Peyer's patch (tissue), 4 donors: ENCODE results near the gene RFX3. TPM values are rescaled to one million over a fixed set of nuclear protein-coding genes. Genes with fewer than 3 reads are reported as not detected.

Experiments
- DNase-seq, 3 donors: peaks; one replicate each; pipeline ENCODE4 v3.0.0-alpha.2; 2017 to 2019
- H3K27ac ChIP-seq, 4 donors: fragments of 200-600 bp; sonication (generic); one replicate each; pipeline ENCODE4 v1.5.1; 2016 to 2019
- H3K27me3 ChIP-seq, 2 donors: fragments of 200-600 bp; sonication (generic); one replicate each; pipeline ENCODE4 v1.5.1; 2019
- H3K36me3 ChIP-seq, 3 donors: fragments of 200-600 bp; sonication (generic); one replicate each; pipeline ENCODE4 v1.5.1; 2016 to 2019
- H3K4me1 ChIP-seq, 4 donors: fragments of 200-600 bp; sonication (generic); one replicate each; pipeline ENCODE4 v1.5.1; 2016 to 2019
- H3K4me3 ChIP-seq, 4 donors: fragments of 200-600 bp; sonication (generic); 1 replicate in 3 of 4; 2 replicates in 1 of 4; pipeline ENCODE4 v1.5.1; 2016 to 2019; ENCODE audit warnings: mild to moderate bottlenecking in 1 of 4
- H3K9me3 ChIP-seq, 4 donors: fragments of 200-600 bp; sonication (generic); one replicate each; pipeline ENCODE4 v1.5.1; 2016 to 2019; ENCODE audit warnings: mild to moderate bottlenecking in 1 of 4
- CTCF ChIP-seq, 6 experiments: fragments of 450-650 bp in 4 of 6; fragments of 200-600 bp in 2 of 6; sonication (generic) in 1 of 6; IDR thresholded peaks; one replicate each; pipeline ENCODE4 v1.5.1; 2017 to 2019; ENCODE audit warnings: antibody characterized with exemption in 6 of 6, mild to moderate bottlenecking in 3 of 6, moderate library complexity in 1 of 6
- POLR2A ChIP-seq, 2 donors: fragments of 450-650 bp; IDR thresholded peaks; one replicate each; pipeline ENCODE4 v1.5.1; 2017; ENCODE audit warnings: antibody characterized with exemption in 2 of 2, mild to moderate bottlenecking in 2 of 2, moderate library complexity in 2 of 2
- total RNA-seq, 4 donors: library from RNA; depleted of rRNA; stranded (reverse); fragments of >200 nt; gene quantifications; one replicate each; pipeline ENCODE4 v1.1.0, GENCODE V29; 2016

RFX3 gene
- total RNA-seq, 4 donors from 2014 or later, result 3.9 to 31.4 (median 9.5) TPM

- no peak for DNase-seq
- H3K27ac ChIP-seq, result no peak overlapping the region
- no peaks in the 10 kb centered on the region for H3K27me3 ChIP-seq
- no peaks in the 10 kb centered on the region for H3K9me3 ChIP-seq
- no peaks in the 10 kb centered on the region for H3K36me3 ChIP-seq
- no peak overlapping the region for H3K4me3 ChIP-seq
- H3K4me1 ChIP-seq, result no peaks in the 10 kb centered on the region
- TF ChIP-seq POLR2A (IDR thresholded peaks at IDR 0.05) (no peak), CTCF (IDR thresholded peaks at IDR 0.05) (no peak)
Observed at GRCh38 chr9:3497401-3497800, 28.4 kb downstream of the RFX3 start.

GRCh38 chr9:3495855-3496254 lies 29.9 kb downstream of the RFX3 start:
- H3K27ac ChIP-seq, result no peak overlapping the region

DNA sequence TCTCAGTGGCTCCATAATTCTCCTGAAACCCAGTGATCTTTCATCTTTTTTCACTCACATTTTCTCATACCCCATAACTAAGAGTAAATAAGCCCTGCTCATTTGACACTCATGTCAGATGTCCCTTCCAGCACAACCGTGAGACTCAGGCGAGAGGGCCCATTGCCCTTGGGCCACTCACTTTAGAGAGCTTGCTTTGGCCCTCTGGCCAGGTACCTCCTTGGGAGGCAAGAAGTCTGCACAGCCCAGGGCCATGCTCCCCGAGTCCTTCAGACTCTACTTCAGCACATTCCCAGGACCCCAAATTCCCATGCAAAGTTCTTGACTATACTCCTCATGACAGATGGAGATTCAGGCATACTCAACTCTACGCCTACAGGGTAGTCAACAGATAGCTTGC lies 33.6 kb downstream of the RFX3 start:
- H3K4me1 ChIP-seq, result no peaks in the 10 kb centered on the region
- no peak for DNase-seq
- H3K4me3 ChIP-seq, result no peak overlapping the region
- TF ChIP-seq POLR2A (IDR thresholded peaks at IDR 0.05) (no peak), CTCF (IDR thresholded peaks at IDR 0.05) (no peak)
- H3K9me3 ChIP-seq, result no peaks in the 10 kb centered on the region
- H3K27me3 ChIP-seq, result no peaks in the 10 kb centered on the region
- H3K36me3 ChIP-seq, result no peaks in the 10 kb centered on the region
- H3K27ac ChIP-seq, result no peak overlapping the region

More at GRCh38 chr9:3495855-3496254, 29.9 kb downstream of the RFX3 start:
- Histone ChIP-seq H3K27me3 (no peaks in the 10 kb centered on the region), H3K4me3 (no peak overlapping the region), H3K9me3 (no peaks in the 10 kb centered on the region), H3K36me3 (no peaks in the 10 kb centered on the region), H3K4me1 (no peaks in the 10 kb centered on the region)
- no peak for DNase-seq
- TF ChIP-seq CTCF (IDR thresholded peaks at IDR 0.05) (no peak), POLR2A (IDR thresholded peaks at IDR 0.05) (no peak)

GRCh38 chr9:3491450-3491849 lies 34.4 kb downstream of the RFX3 start:
- Histone ChIP-seq H3K9me3 (no peaks in the 10 kb centered on the region), H3K27me3 (no peaks in the 10 kb centered on the region), H3K4me3 (no peak overlapping the region), H3K36me3 (no peaks in the 10 kb centered on the region), H3K27ac (no peak overlapping the region), H3K4me1 (no peaks in the 10 kb centered on the region)
- DNase-seq, result no peak
- TF ChIP-seq CTCF (IDR thresholded peaks at IDR 0.05) (no peak), POLR2A (IDR thresholded peaks at IDR 0.05) (no peak)

- DNase-seq, result no peak
- H3K36me3 ChIP-seq, result no peaks in the 10 kb centered on the region
- H3K4me1 ChIP-seq, result no peaks in the 10 kb centered on the region
- no peaks in the 10 kb centered on the region for H3K27me3 ChIP-seq
- H3K27ac ChIP-seq, result no peak overlapping the region
- no peak overlapping the region for H3K4me3 ChIP-seq
- no peaks in the 10 kb centered on the region for H3K9me3 ChIP-seq
- TF ChIP-seq POLR2A (IDR thresholded peaks at IDR 0.05) (no peak), CTCF (IDR thresholded peaks at IDR 0.05) (no peak)
Observed at GRCh38 chr9:3490957-3491356, 34.8 kb downstream of the RFX3 start.

- Histone ChIP-seq H3K9me3 (no peaks in the 10 kb centered on the region), H3K4me3 (no peak overlapping the region), H3K36me3 (no peaks in the 10 kb centered on the region), H3K27me3 (no peaks in the 10 kb centered on the region), H3K27ac (no peak overlapping the region), H3K4me1 (peaks cover 0 to 7% (median 0%) of the 10 kb centered on the region in 4 donors)
- no peak for DNase-seq
- TF ChIP-seq POLR2A (IDR thresholded peaks at IDR 0.05) (no peak), CTCF (IDR thresholded peaks at IDR 0.05) (no peak)
Observed at GRCh38 chr9:3482578-3482977, 43.2 kb downstream of the RFX3 start.
